DOHH2 (cell line): ENCODE measurements around the gene OR9Q1.

Experiments used
- H3F3A ChIP-seq: fragments of 200-600 bp; sonication (generic), shearing (Covaris generic); 2 replicates; pipeline ENCODE4 v1.6.0; 2016; ENCODE audit warnings: antibody characterized with exemption, mild to moderate bottlenecking; ENCODE audit not compliant: control insufficient read depth, insufficient read depth
- H3K27ac ChIP-seq: fragments of 200-600 bp; sonication (generic); 2 replicates; pipeline ENCODE4 v1.5.1; 2014; ENCODE audit warnings: low read depth, mild to moderate bottlenecking, low read length, moderate library complexity
- H3K27me3 ChIP-seq: fragments of 200-600 bp; sonication (generic); 2 replicates; pipeline ENCODE4 v1.6.1; 2014; ENCODE audit warnings: mild to moderate bottlenecking, low read length, mixed read lengths; ENCODE audit not compliant: control insufficient read depth
- H3K36me3 ChIP-seq: fragments of 200-600 bp; sonication (generic); 2 replicates; pipeline ENCODE4 v1.6.1; 2014; ENCODE audit warnings: mild to moderate bottlenecking, low read length, moderate library complexity, mixed read lengths; ENCODE audit not compliant: control insufficient read depth
- H3K4me1 ChIP-seq: fragments of 200-600 bp; sonication (generic); 2 replicates; pipeline ENCODE4 v1.6.1; 2014; ENCODE audit warnings: mild to moderate bottlenecking, low read length, mixed read lengths; ENCODE audit not compliant: control insufficient read depth
- H3K4me2 ChIP-seq: fragments of 200-600 bp; sonication (generic); 2 replicates; pipeline ENCODE4 v1.6.0; 2014; ENCODE audit warnings: mild to moderate bottlenecking, low read length, moderate library complexity
- H3K4me3 ChIP-seq: fragments of 200-600 bp; sonication (generic); 2 replicates; pipeline ENCODE4 v1.5.1; 2014; ENCODE audit warnings: mild to moderate bottlenecking, low read length, mixed read lengths
- H3K79me2 ChIP-seq: fragments of 200-600 bp; sonication (generic); 2 replicates; pipeline ENCODE4 v1.6.1; 2014; ENCODE audit warnings: mild to moderate bottlenecking, low read length, mixed read lengths; ENCODE audit not compliant: control insufficient read depth
- H3K9me2 ChIP-seq: fragments of 200-600 bp; sonication (generic); replicated peaks from 2 replicates; pipeline ENCODE4 v1.6.1; 2014; ENCODE audit warnings: mild to moderate bottlenecking, low read length, mixed read lengths; ENCODE audit not compliant: control insufficient read depth
- H3K9me3 ChIP-seq: fragments of 200-600 bp; sonication (generic); 2 replicates; pipeline ENCODE4 v1.6.1; 2014; ENCODE audit warnings: antibody characterized with exemption, low read length, mixed read lengths; ENCODE audit not compliant: control insufficient read depth, insufficient read depth
- H4K20me1 ChIP-seq: fragments of 200-600 bp; sonication (generic); 2 replicates; pipeline ENCODE4 v1.6.0; 2014; ENCODE audit warnings: low read depth, mild to moderate bottlenecking, antibody characterized with exemption, low read length, moderate library complexity; ENCODE audit not compliant: control insufficient read depth, insufficient read depth
- CTCF ChIP-seq: fragments of 200-600 bp; sonication (generic); IDR thresholded peaks from one replicate; pipeline ENCODE4 v1.5.1; 2014; ENCODE audit warnings: antibody characterized with exemption, mild to moderate bottlenecking, low read depth, low read length; ENCODE audit not compliant: poor library complexity, severe bottlenecking
- EZH2phosphoT487 ChIP-seq: fragments of 200-600 bp; sonication (generic); IDR thresholded peaks from 2 replicates; pipeline ENCODE4 v1.6.1; 2017; ENCODE audit warnings: borderline replicate concordance, mild to moderate bottlenecking, antibody characterized with exemption, low read length, moderate library complexity, mixed read lengths

OR9Q1 gene

GRCh38 chr11:58127350-58127749 is 103.7 kb downstream of the OR9Q1 start:
- H3K27ac ChIP-seq: no peak overlapping the region
- no peaks in the 10 kb centered on the region for H3K79me2 ChIP-seq
- no peaks in the 10 kb centered on the region for H3K4me1 ChIP-seq
- no peaks in the 10 kb centered on the region for H3K9me2 ChIP-seq
- no peaks in the 10 kb centered on the region for H3K36me3 ChIP-seq
- H3K27me3 ChIP-seq: no peaks in the 10 kb centered on the region
- TF ChIP-seq EZH2phosphoT487 (no peak), CTCF (no peak)
- H3K4me3 ChIP-seq: no peak overlapping the region
- H3K4me2 ChIP-seq: no peak overlapping the region
- H3K9me3 ChIP-seq: no peaks in the 10 kb centered on the region
- no peaks in the 10 kb centered on the region for H4K20me1 ChIP-seq
- no peaks in the 10 kb centered on the region for H3F3A ChIP-seq

GRCh38 chr11:58133309-58134076 is 109.8 kb downstream of the OR9Q1 start:
- H3K9me3 ChIP-seq: no peaks in the 10 kb centered on the region
- H3K4me1 ChIP-seq: no peaks in the 10 kb centered on the region
- no peaks in the 10 kb centered on the region for H4K20me1 ChIP-seq
- TF ChIP-seq EZH2phosphoT487 (no peak), CTCF (no peak)
- no peaks in the 10 kb centered on the region for H3K79me2 ChIP-seq
- no peaks in the 10 kb centered on the region for H3K9me2 ChIP-seq
- H3F3A ChIP-seq: no peaks in the 10 kb centered on the region
- H3K36me3 ChIP-seq: no peaks in the 10 kb centered on the region
- no peak overlapping the region for H3K4me2 ChIP-seq
- no peaks in the 10 kb centered on the region for H3K27me3 ChIP-seq
- H3K4me3 ChIP-seq: no peak overlapping the region
- no peak overlapping the region for H3K27ac ChIP-seq

- H3K27ac ChIP-seq: no peak overlapping the region
- H3K4me1 ChIP-seq: no peaks in the 10 kb centered on the region
- no peak overlapping the region for H3K4me3 ChIP-seq
- no peaks in the 10 kb centered on the region for H4K20me1 ChIP-seq
- no peaks in the 10 kb centered on the region for H3K9me3 ChIP-seq
- H3K27me3 ChIP-seq: no peaks in the 10 kb centered on the region
- H3K9me2 ChIP-seq: no peaks in the 10 kb centered on the region
- TF ChIP-seq EZH2phosphoT487: no peak
- TF ChIP-seq CTCF: no peak
- no peaks in the 10 kb centered on the region for H3F3A ChIP-seq
- H3K36me3 ChIP-seq: no peaks in the 10 kb centered on the region
- H3K79me2 ChIP-seq: no peaks in the 10 kb centered on the region
- H3K4me2 ChIP-seq: no peak overlapping the region
These were observed 110.5 kb downstream of the OR9Q1 start for GRCh38 chr11:58134151-58134550.
